ENCODE measurements around the gene EPM2A. TPM values are rescaled to one million over a fixed set of nuclear protein-coding genes. Genes with fewer than 3 reads are reported as not detected.
A peak's percentile ranks its signal among the peaks of the same experiment; 100 is the strongest.

Gene EPM2A
- total RNA-seq, 6 experiments from 2014 or later = 4.7 to 8.7 (median 6.8) TPM

- no peak for DNase-seq
- H3K4me1 ChIP-seq = peaks cover 0 to 10% (median 0%) of the 10 kb centered on the region in 4 donors
- no peaks in the 10 kb centered on the region for H3K27me3 ChIP-seq
- intact Hi-C loops (cut with DNase I) = no loop called here
- TF ChIP-seq POLR2A (IDR thresholded peaks at IDR 0.05) = no peak
- TF ChIP-seq CTCF (IDR thresholded peaks at IDR 0.05) = no peak
- no peak for ATAC-seq
- 89% methylated on average over 1 of the region's 1 CpG for WGBS (ENCODE audit: insufficient coverage, low coverage, low lambda C conversion rate, missing lambda C conversion rate)
- H3K4me3 ChIP-seq = no peak overlapping the region
- H3K36me3 ChIP-seq = no peaks in the 10 kb centered on the region
- no peaks in the 10 kb centered on the region for H3K9me3 ChIP-seq
- H3K27ac ChIP-seq = no peak overlapping the region
These were observed 87.7 kb downstream of the EPM2A start for GRCh38 chr6:145647602-145648001.

- no peaks in the 10 kb centered on the region for H3K9me3 ChIP-seq
- ATAC-seq = no peak
- no peak overlapping the region for H3K27ac ChIP-seq
- peaks cover 0 to 3% (median 0%) of the 10 kb centered on the region in 4 donors for H3K4me1 ChIP-seq
- TF ChIP-seq POLR2A (IDR thresholded peaks at IDR 0.05) (no peak), CTCF (IDR thresholded peaks at IDR 0.05) (no peak)
- H3K4me3 ChIP-seq = no peak overlapping the region
- intact Hi-C loops (cut with DNase I) = no loop called here
- no peaks in the 10 kb centered on the region for H3K27me3 ChIP-seq
- H3K36me3 ChIP-seq = no peaks in the 10 kb centered on the region
- WGBS (ENCODE audit: insufficient coverage, low coverage, low lambda C conversion rate, missing lambda C conversion rate) = 87% methylated on average over 3 of the region's 3 CpGs
- DNase-seq = no peak
These were observed 91.6 kb downstream of the EPM2A start for GRCh38 chr6:145643760-145644159.

- H3K27me3 ChIP-seq = no peaks in the 10 kb centered on the region
- H3K4me1 ChIP-seq = no peaks in the 10 kb centered on the region
- H3K36me3 ChIP-seq = no peaks in the 10 kb centered on the region
- ATAC-seq (peak; percentile 96 to 99 (median 98)), DNase-seq (peak; percentile 83 to 87 (median 86))
- H3K9me3 ChIP-seq = no peaks in the 10 kb centered on the region
- no peak overlapping the region for H3K27ac ChIP-seq
- 43% methylated on average over 11 of the region's 11 CpGs for WGBS (ENCODE audit: insufficient coverage, low coverage, low lambda C conversion rate, missing lambda C conversion rate)
- intact Hi-C loops (cut with DNase I) = no loop called here
- TF ChIP-seq CTCF (IDR thresholded peaks at IDR 0.05) (peak; percentile 75 to 92 (median 86)), POLR2A (IDR thresholded peaks at IDR 0.05) (no peak)
- no peak overlapping the region for H3K4me3 ChIP-seq
These were observed 101.2 kb downstream of the EPM2A start for GRCh38 chr6:145633981-145634627.

- no peak for TF ChIP-seq POLR2A (IDR thresholded peaks at IDR 0.05)
- no peak for TF ChIP-seq CTCF (IDR thresholded peaks at IDR 0.05)
- Histone ChIP-seq H3K36me3 (no peaks in the 10 kb centered on the region), H3K4me1 (no peaks in the 10 kb centered on the region), H3K27me3 (no peaks in the 10 kb centered on the region), H3K4me3 (no peak overlapping the region), H3K9me3 (no peaks in the 10 kb centered on the region), H3K27ac (no peak overlapping the region)
- ATAC-seq (no peak), DNase-seq (no peak)
- intact Hi-C loops (cut with DNase I) = no loop called here
- 89% methylated on average over 3 of the region's 6 CpGs for WGBS (ENCODE audit: insufficient coverage, low coverage, low lambda C conversion rate, missing lambda C conversion rate)
These were observed 102.3 kb downstream of the EPM2A start for GRCh38 chr6:145632971-145633370.

GRCh38 chr6:145631374-145631773, 103.9 kb downstream of the EPM2A start:
- Histone ChIP-seq H3K4me3 (no peak overlapping the region), H3K27me3 (no peaks in the 10 kb centered on the region), H3K27ac (no peak overlapping the region), H3K9me3 (no peaks in the 10 kb centered on the region), H3K4me1 (no peaks in the 10 kb centered on the region), H3K36me3 (no peaks in the 10 kb centered on the region)
- intact Hi-C loops (cut with DNase I) = no loop called here
- TF ChIP-seq CTCF (IDR thresholded peaks at IDR 0.05) (no peak), POLR2A (IDR thresholded peaks at IDR 0.05) (no peak)
- DNase-seq = no peak
- ATAC-seq = no peak

Data from right lobe of liver (tissue), 6 donors.